PFSK-1 (cell line): ENCODE results near the gene KCNJ16.

ENCODE experiments used
- FOXP2 ChIP-seq: optimal IDR thresholded peaks from 2 replicates; pipeline ENCODE3; 2011; ENCODE audit warnings: borderline replicate concordance, control low read depth, inconsistent platforms; ENCODE audit not compliant: insufficient read depth; ENCODE audit errors: extremely low read length, extremely low read depth
- POLR2AphosphoS5 ChIP-seq: IDR thresholded peaks from 2 replicates; pipeline ENCODE4 v1.6.1; 2012; ENCODE audit warnings: low read depth, mild to moderate bottlenecking, control low read depth, low read length, moderate library complexity
- REST ChIP-seq, 2 experiments: IDR thresholded peaks; 2 replicates each; pipeline versions ENCODE4 v1.6.1 to v1.8.0; 2011 to 2012; ENCODE audit warnings: low read depth in 2 of 2, low read length in 2 of 2, control low read depth in 1 of 2, inconsistent platforms in 1 of 2, mild to moderate bottlenecking in 1 of 2, moderate library complexity in 1 of 2; ENCODE audit not compliant: insufficient read depth in 1 of 2
- SIN3A ChIP-seq: IDR thresholded peaks from 2 replicates; pipeline ENCODE4 v1.6.1; 2012; ENCODE audit warnings: mild to moderate bottlenecking, low read length, moderate library complexity, borderline replicate concordance; ENCODE audit not compliant: insufficient read depth
- TAF1 ChIP-seq: IDR thresholded peaks from 2 replicates; pipeline ENCODE4 v1.6.1; 2012; ENCODE audit warnings: low read length, control low read depth, borderline replicate concordance; ENCODE audit not compliant: insufficient read depth

Gene KCNJ16

GRCh38 chr17:70074236-70074830 lies 692 bp upstream of the KCNJ16 start:
- TF ChIP-seq FOXP2 (no peak), REST (IDR thresholded peaks at IDR 0.05; ENCODE audit: insufficient read depth in 1 of 2, low read depth in 2 of 2, low read length in 2 of 2) (no peak), TAF1 (no peak), SIN3A (no peak), POLR2AphosphoS5 (no peak)

DNA sequence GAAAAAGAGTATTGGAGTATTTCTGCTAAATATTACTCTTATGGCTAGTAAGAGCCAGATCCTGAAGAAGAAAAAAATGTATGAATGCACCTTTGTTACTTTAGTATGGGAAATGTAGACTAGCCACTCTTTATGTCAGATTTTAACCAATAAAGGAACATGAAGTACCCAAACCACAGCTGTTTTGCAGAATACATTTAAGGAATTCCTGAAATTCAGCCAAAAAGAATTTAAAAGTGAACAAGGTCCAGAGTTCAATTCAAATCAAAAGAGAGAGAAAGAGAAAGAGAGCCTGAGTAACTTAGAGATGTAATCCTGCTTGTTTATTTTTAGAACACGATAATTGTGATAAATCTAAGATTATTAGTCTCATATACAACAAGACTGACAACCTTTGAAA lies 1.2 kb downstream of the KCNJ16 start:
- TF ChIP-seq REST (IDR thresholded peaks at IDR 0.05; ENCODE audit: insufficient read depth in 1 of 2, low read depth in 2 of 2, low read length in 2 of 2) (no peak), FOXP2 (no peak), POLR2AphosphoS5 (no peak), SIN3A (no peak), TAF1 (no peak)

DNA sequence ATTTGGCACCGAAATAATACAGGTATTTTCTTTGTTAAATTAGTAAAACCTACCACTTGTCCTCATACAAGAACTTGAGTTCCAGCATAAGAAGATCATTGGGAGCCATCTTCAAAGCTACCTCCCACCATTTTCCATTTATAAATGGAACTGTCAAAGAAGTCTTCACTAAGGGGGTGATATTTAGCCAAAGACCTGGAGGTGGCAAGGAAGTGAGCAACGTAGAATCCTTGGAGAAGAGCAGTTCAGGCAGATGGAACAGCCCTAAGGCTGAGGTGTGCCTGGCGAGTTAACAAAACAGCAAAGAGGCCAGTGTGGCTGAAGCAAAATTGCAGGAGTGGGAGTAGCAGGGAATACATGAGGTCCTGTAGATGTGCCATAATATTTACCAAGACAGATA lies 1.8 kb downstream of the KCNJ16 start:
- no peak for TF ChIP-seq SIN3A
- no peak for TF ChIP-seq REST (IDR thresholded peaks at IDR 0.05; ENCODE audit: insufficient read depth in 1 of 2, low read depth in 2 of 2, low read length in 2 of 2)
- no peak for TF ChIP-seq TAF1
- no peak for TF ChIP-seq FOXP2
- no peak for TF ChIP-seq POLR2AphosphoS5

GRCh38 chr17:70078549-70078948 lies 3.5 kb downstream of the KCNJ16 start:
- TF ChIP-seq TAF1 (no peak), REST (IDR thresholded peaks at IDR 0.05; ENCODE audit: insufficient read depth in 1 of 2, low read depth in 2 of 2, low read length in 2 of 2) (no peak), SIN3A (no peak)

- no peak for TF ChIP-seq FOXP2
Observed at GRCh38 chr17:70078994-70079531, 4.0 kb downstream of the KCNJ16 start.
